GM15510 (cell line): ENCODE measurements around the gene RPS19BP1.

Experiments
- POLR2A ChIP-seq: IDR thresholded peaks from 3 replicates; pipeline ENCODE4 v1.6.1; 2011; ENCODE audit warnings: borderline replicate concordance; ENCODE audit not compliant: insufficient read length; ENCODE audit errors: extremely low read depth

The RPS19BP1 gene

GRCh38 chr22:39514373-39514973, 18.1 kb downstream of the RPS19BP1 start:
- TF ChIP-seq POLR2A: no peak

- no peak for TF ChIP-seq POLR2A
Measured at GRCh38 chr22:39513791-39514190, 18.8 kb downstream of the RPS19BP1 start.

- TF ChIP-seq POLR2A: no peak
Measured at GRCh38 chr22:39512026-39512425, 20.5 kb downstream of the RPS19BP1 start.

- no peak for TF ChIP-seq POLR2A
Measured at GRCh38 chr22:39511226-39511625, 21.3 kb downstream of the RPS19BP1 start.

- TF ChIP-seq POLR2A: no peak
Measured at GRCh38 chr22:39510529-39511149, 21.9 kb downstream of the RPS19BP1 start.

- TF ChIP-seq POLR2A: no peak
Measured at GRCh38 chr22:39508393-39508792, 24.2 kb downstream of the RPS19BP1 start.

- no peak for TF ChIP-seq POLR2A
Measured at GRCh38 chr22:39504071-39504470, 28.5 kb downstream of the RPS19BP1 start.

- no peak for TF ChIP-seq POLR2A
Measured at GRCh38 chr22:39503630-39504029, 28.9 kb downstream of the RPS19BP1 start.

GRCh38 chr22:39502789-39503409, 29.6 kb downstream of the RPS19BP1 start:
- TF ChIP-seq POLR2A: no peak

GRCh38 chr22:39502109-39502788, 30.3 kb downstream of the RPS19BP1 start, which contains the start of gene MIEF1:
MIEF1 (plus strand) TSS chr22:39502290; CDS start chr22:39511295, 9,005 bp downstream.
- TF ChIP-seq POLR2A: peak; percentile 70

- TF ChIP-seq POLR2A: no peak
Measured at GRCh38 chr22:39501644-39502108, 30.9 kb downstream of the RPS19BP1 start.

- no peak for TF ChIP-seq POLR2A
Measured at GRCh38 chr22:39500101-39500500, 32.4 kb downstream of the RPS19BP1 start.

- no peak for TF ChIP-seq POLR2A
Measured at GRCh38 chr22:39498802-39499201, 33.7 kb downstream of the RPS19BP1 start.

GRCh38 chr22:39498368-39498767, 34.2 kb downstream of the RPS19BP1 start:
- TF ChIP-seq POLR2A: no peak

GRCh38 chr22:39497429-39497828, 35.1 kb downstream of the RPS19BP1 start:
- no peak for TF ChIP-seq POLR2A
